Cardiac muscle cell (in vitro differentiated cells and primary cell): ENCODE data around the gene MET. TPM values are rescaled to one million over a fixed set of nuclear protein-coding genes. Genes with fewer than 3 reads are reported as not detected.
A peak's percentile ranks its signal among the peaks of the same experiment; 100 is the strongest.

Experiments used
- DNase-seq, 2 donors: peaks; one replicate each; pipeline versions ENCODE4 v3.0.0 to v3.0.0-alpha.2; 2010 to 2017; ENCODE audit warnings: low read depth in 1 of 2, low spot score in 1 of 2
- H3K27ac ChIP-seq: fragments of 200-600 bp; sonication (generic); 2 replicates; pipeline ENCODE4 v1.5.1; 2016
- H3K27me3 ChIP-seq: fragments of 200-600 bp; sonication (generic); 2 replicates; pipeline ENCODE4 v1.6.0; 2016; ENCODE audit warnings: control low read depth
- H3K36me3 ChIP-seq: fragments of 200-600 bp; sonication (generic); 2 replicates; pipeline ENCODE4 v1.5.1; 2016; ENCODE audit warnings: control low read depth
- H3K4me1 ChIP-seq: fragments of 200-600 bp; sonication (generic); 2 replicates; pipeline ENCODE4 v1.8.1; 2017; ENCODE audit warnings: low read depth, mild to moderate bottlenecking, mixed run types
- H3K4me3 ChIP-seq: fragments of 200-600 bp; sonication (generic); 2 replicates; pipeline ENCODE4 v1.5.1; 2016; ENCODE audit warnings: mild to moderate bottlenecking
- H3K9me3 ChIP-seq: fragments of 200-600 bp; sonication (generic); 2 replicates; pipeline ENCODE4 v1.5.1; 2017; ENCODE audit warnings: low read depth, mild to moderate bottlenecking, control low read depth
- CTCF ChIP-seq: IDR thresholded peaks from 2 replicates; pipeline ENCODE4 v1.5.1; 2012; ENCODE audit warnings: low read depth, mild to moderate bottlenecking, low read length
- polyA plus RNA-seq: library from polyadenylated mRNA; unstranded; fragments of >200 nt; fragmentation: Nextera tagmentation; extraction: Ambion mirVana; gene quantifications from 2 replicates; pipeline ENCODE4 v1.2.1, GENCODE V29; 2016
- total RNA-seq: library from RNA; depleted of rRNA; stranded (reverse); fragments of >200 nt; gene quantifications from 2 replicates; pipeline ENCODE4 v1.2.3, GENCODE V29; 2016

The MET gene
- total and polyA plus RNA-seq, 2 experiments from 2014 or later, result 1.8 to 1.9 TPM

- H3K36me3 ChIP-seq, result no peaks in the 10 kb centered on the region
- TF ChIP-seq CTCF, result peak; percentile 44
- no peaks in the 10 kb centered on the region for H3K27me3 ChIP-seq
- no peak overlapping the region for H3K27ac ChIP-seq
- H3K9me3 ChIP-seq, result no peaks in the 10 kb centered on the region
- peak; percentile 42 to 71 for DNase-seq
- H3K4me1 ChIP-seq, result no peaks in the 10 kb centered on the region
- no peak overlapping the region for H3K4me3 ChIP-seq
Measured at GRCh38 chr7:116802746-116803152, 130.8 kb downstream of the MET start.

- Histone ChIP-seq H3K9me3 (no peaks in the 10 kb centered on the region), H3K4me1 (no peaks in the 10 kb centered on the region), H3K4me3 (no peak overlapping the region), H3K27ac (no peak overlapping the region), H3K36me3 (no peaks in the 10 kb centered on the region), H3K27me3 (no peaks in the 10 kb centered on the region)
- no peak for TF ChIP-seq CTCF
- DNase-seq, result no peak
Measured at GRCh38 chr7:116804471-116804870, 132.5 kb downstream of the MET start.

- Histone ChIP-seq H3K27ac (no peak overlapping the region), H3K9me3 (no peaks in the 10 kb centered on the region), H3K36me3 (no peaks in the 10 kb centered on the region), H3K27me3 (no peaks in the 10 kb centered on the region), H3K4me1 (peaks cover 3% of the 10 kb centered on the region), H3K4me3 (no peak overlapping the region)
- peak in 1 of 2 donors; percentile 49 for DNase-seq
- no peak for TF ChIP-seq CTCF
Measured at GRCh38 chr7:116805100-116805544, 133.1 kb downstream of the MET start.

GRCh38 chr7:116806046-116806944 lies 134.3 kb downstream of the MET start:
- Histone ChIP-seq H3K4me1 (peaks cover 8% of the 10 kb centered on the region), H3K27me3 (no peaks in the 10 kb centered on the region), H3K9me3 (no peaks in the 10 kb centered on the region), H3K4me3 (no peak overlapping the region), H3K27ac (no peak overlapping the region), H3K36me3 (no peaks in the 10 kb centered on the region)
- no peak for DNase-seq
- no peak for TF ChIP-seq CTCF

- TF ChIP-seq CTCF, result no peak
- peaks cover 8% of the 10 kb centered on the region for H3K4me1 ChIP-seq
- H3K36me3 ChIP-seq, result no peaks in the 10 kb centered on the region
- H3K27ac ChIP-seq, result no peak overlapping the region
- H3K9me3 ChIP-seq, result no peaks in the 10 kb centered on the region
- H3K4me3 ChIP-seq, result no peak overlapping the region
- DNase-seq, result no peak
- H3K27me3 ChIP-seq, result no peaks in the 10 kb centered on the region
Measured at GRCh38 chr7:116807011-116807560, 135.1 kb downstream of the MET start.
